Keratinocyte (primary cell): ENCODE data around the gene ESRRB.

ENCODE experiments used
- EZH2 ChIP-seq: IDR thresholded peaks from one replicate; pipeline ENCODE4 v1.6.1; 2012; ENCODE audit warnings: inconsistent platforms, mild to moderate bottlenecking, low read length, moderate library complexity
- TF ChIP-seq, protein P1 (sequence below), 3 experiments: IDR thresholded peaks in 1 of 3; conservative IDR thresholded peaks in 1 of 3; optimal IDR thresholded peaks in 1 of 3; 2 replicates in 2 of 3; 3 replicates in 1 of 3; pipeline versions ENCODE3 to v1.5.1; 2011; ENCODE audit warnings: low read length in 3 of 3, mild to moderate bottlenecking in 3 of 3, moderate library complexity in 2 of 3, control low read depth in 1 of 3, inconsistent platforms in 1 of 3; ENCODE audit not compliant: insufficient read depth in 2 of 3; ENCODE audit errors: extremely low read depth in 1 of 3

DNA sequence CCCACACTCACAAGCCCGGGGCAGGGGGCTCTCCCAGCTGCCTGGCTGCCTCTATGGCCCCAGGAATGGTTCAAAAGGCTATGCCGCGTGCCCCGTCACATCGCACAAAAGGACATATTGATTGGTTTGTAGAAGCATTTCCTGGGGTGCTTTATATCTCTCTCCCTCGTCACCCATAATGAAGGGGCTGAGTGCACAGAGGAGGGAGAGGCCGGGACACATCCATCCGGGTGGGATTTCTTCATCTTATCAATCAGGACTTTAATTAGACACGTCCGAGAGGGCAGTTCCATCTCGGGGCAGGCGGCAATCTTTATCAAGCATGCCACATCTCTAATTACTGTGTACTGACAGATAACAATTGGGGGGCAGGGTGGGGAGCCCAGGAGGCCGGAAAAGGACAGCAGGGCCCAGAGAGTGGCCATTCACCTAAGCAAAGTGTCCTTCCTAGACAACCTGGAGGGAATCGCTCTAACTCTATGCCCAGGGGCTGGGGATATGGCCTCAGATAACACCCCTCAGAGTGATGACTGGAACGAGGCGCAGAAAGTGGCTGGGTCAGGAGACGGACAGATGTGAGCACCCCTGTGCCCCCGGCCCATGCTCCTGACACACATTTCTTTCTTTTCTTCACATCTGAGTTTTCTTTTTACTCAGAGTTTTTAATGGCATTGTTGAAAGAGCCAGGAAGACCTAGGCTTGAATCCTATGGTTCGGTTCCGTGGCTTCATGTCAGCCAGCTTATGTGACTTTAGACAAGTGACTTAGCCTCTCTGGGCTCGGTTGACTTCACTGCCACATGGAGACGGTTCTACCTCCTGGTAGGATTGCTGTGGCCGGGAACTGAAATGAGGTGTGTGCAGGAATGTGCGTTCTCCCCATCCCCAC, 36.0 kb upstream of the ESRRB start:
- TF ChIP-seq, protein P1, sequence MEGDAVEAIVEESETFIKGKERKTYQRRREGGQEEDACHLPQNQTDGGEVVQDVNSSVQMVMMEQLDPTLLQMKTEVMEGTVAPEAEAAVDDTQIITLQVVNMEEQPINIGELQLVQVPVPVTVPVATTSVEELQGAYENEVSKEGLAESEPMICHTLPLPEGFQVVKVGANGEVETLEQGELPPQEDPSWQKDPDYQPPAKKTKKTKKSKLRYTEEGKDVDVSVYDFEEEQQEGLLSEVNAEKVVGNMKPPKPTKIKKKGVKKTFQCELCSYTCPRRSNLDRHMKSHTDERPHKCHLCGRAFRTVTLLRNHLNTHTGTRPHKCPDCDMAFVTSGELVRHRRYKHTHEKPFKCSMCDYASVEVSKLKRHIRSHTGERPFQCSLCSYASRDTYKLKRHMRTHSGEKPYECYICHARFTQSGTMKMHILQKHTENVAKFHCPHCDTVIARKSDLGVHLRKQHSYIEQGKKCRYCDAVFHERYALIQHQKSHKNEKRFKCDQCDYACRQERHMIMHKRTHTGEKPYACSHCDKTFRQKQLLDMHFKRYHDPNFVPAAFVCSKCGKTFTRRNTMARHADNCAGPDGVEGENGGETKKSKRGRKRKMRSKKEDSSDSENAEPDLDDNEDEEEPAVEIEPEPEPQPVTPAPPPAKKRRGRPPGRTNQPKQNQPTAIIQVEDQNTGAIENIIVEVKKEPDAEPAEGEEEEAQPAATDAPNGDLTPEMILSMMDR (optimal IDR thresholded peaks at IDR 0.05 in 1 of 3, IDR thresholded peaks at IDR 0.05 in 1 of 3, conservative IDR thresholded peaks at IDR 0.05 in 1 of 3; ENCODE audit: extremely low read depth in 1 of 3, insufficient read depth in 2 of 3, low read length in 3 of 3): no peak
- no peak for TF ChIP-seq EZH2
